Muscle layer of colon (tissue), 2 donors: Measurements from ENCODE around the gene CRIP3.

Experiments
- H3K27ac ChIP-seq: one replicate; pipeline ENCODE4 v1.7.0; 2013; ENCODE audit warnings: low read depth, mild to moderate bottlenecking, low read length, moderate library complexity
- H3K27me3 ChIP-seq, 2 donors: one replicate each; pipeline ENCODE4 v1.7.0; 2013; ENCODE audit warnings: low read length in 2 of 2, mild to moderate bottlenecking in 2 of 2; ENCODE audit not compliant: insufficient read depth in 2 of 2, control insufficient read depth in 1 of 2
- H3K36me3 ChIP-seq: one replicate; pipeline ENCODE4 v1.7.0; 2013; ENCODE audit warnings: mild to moderate bottlenecking, low read length; ENCODE audit not compliant: insufficient read depth
- H3K4me1 ChIP-seq: one replicate; pipeline ENCODE4 v1.7.0; 2013; ENCODE audit warnings: mild to moderate bottlenecking, low read length; ENCODE audit not compliant: insufficient read depth
- H3K4me3 ChIP-seq, 2 donors: one replicate each; pipeline ENCODE4 v1.7.0; 2013; ENCODE audit warnings: low read length in 2 of 2, low read depth in 1 of 2, mild to moderate bottlenecking in 1 of 2, moderate library complexity in 1 of 2
- H3K9ac ChIP-seq: one replicate; pipeline ENCODE4 v1.7.0; 2013; ENCODE audit warnings: low read length
- H3K9me3 ChIP-seq: one replicate; pipeline ENCODE4 v1.7.0; 2013; ENCODE audit warnings: mild to moderate bottlenecking, low read length
- donor health status: abdominal sarcoma.
- donor health status: Adenocarcinoma of cecum.

CRIP3 gene

GRCh38 chr6:43267619-43268354 is 40.8 kb downstream of the CRIP3 start:
- Histone ChIP-seq H3K4me1 (peaks cover 22% of the 10 kb centered on the region), H3K4me3 (no peak overlapping the region), H3K27me3 (no peaks in the 10 kb centered on the region), H3K9ac (no peak overlapping the region), H3K27ac (peak overlapping the region; percentile 66), H3K36me3 (no peaks in the 10 kb centered on the region), H3K9me3 (no peaks in the 10 kb centered on the region)

GRCh38 chr6:43265564-43265963 is 43.1 kb downstream of the CRIP3 start:
- H3K27ac ChIP-seq, result no peak overlapping the region
- H3K27me3 ChIP-seq, result no peaks in the 10 kb centered on the region
- peaks cover 22% of the 10 kb centered on the region for H3K4me1 ChIP-seq
- H3K36me3 ChIP-seq, result no peaks in the 10 kb centered on the region
- no peak overlapping the region for H3K9ac ChIP-seq
- no peaks in the 10 kb centered on the region for H3K9me3 ChIP-seq
- H3K4me3 ChIP-seq, result no peak overlapping the region

- Histone ChIP-seq H3K9me3 (no peaks in the 10 kb centered on the region), H3K27ac (no peak overlapping the region), H3K4me1 (peaks cover 18% of the 10 kb centered on the region), H3K4me3 (no peak overlapping the region), H3K27me3 (no peaks in the 10 kb centered on the region), H3K36me3 (no peaks in the 10 kb centered on the region), H3K9ac (no peak overlapping the region)
Observed at GRCh38 chr6:43264599-43265145, 44.0 kb downstream of the CRIP3 start.

GRCh38 chr6:43263314-43264178 is 45.1 kb downstream of the CRIP3 start:
- H3K4me1 ChIP-seq, result peaks cover 9% of the 10 kb centered on the region
- H3K9me3 ChIP-seq, result no peaks in the 10 kb centered on the region
- no peaks in the 10 kb centered on the region for H3K36me3 ChIP-seq
- H3K27ac ChIP-seq, result no peak overlapping the region
- H3K27me3 ChIP-seq, result peaks cover 0 to 4% of the 10 kb centered on the region in 2 donors
- H3K9ac ChIP-seq, result no peak overlapping the region
- H3K4me3 ChIP-seq, result no peak overlapping the region

GRCh38 chr6:43262780-43263313 is 45.8 kb downstream of the CRIP3 start:
- Histone ChIP-seq H3K9me3 (no peaks in the 10 kb centered on the region), H3K27ac (no peak overlapping the region), H3K27me3 (peaks cover 0 to 4% of the 10 kb centered on the region in 2 donors), H3K4me1 (peaks cover 2% of the 10 kb centered on the region), H3K36me3 (no peaks in the 10 kb centered on the region), H3K4me3 (no peak overlapping the region), H3K9ac (no peak overlapping the region)

- Histone ChIP-seq H3K9ac (no peak overlapping the region), H3K36me3 (no peaks in the 10 kb centered on the region), H3K4me3 (no peak overlapping the region), H3K4me1 (no peaks in the 10 kb centered on the region), H3K27ac (no peak overlapping the region), H3K27me3 (peaks cover 0 to 4% of the 10 kb centered on the region in 2 donors), H3K9me3 (no peaks in the 10 kb centered on the region)
Observed at GRCh38 chr6:43262000-43262779, 46.4 kb downstream of the CRIP3 start.

GRCh38 chr6:43261198-43261597 is 47.4 kb downstream of the CRIP3 start:
- H3K4me1 ChIP-seq, result no peaks in the 10 kb centered on the region
- H3K27me3 ChIP-seq, result peaks cover 0 to 4% of the 10 kb centered on the region in 2 donors
- no peaks in the 10 kb centered on the region for H3K9me3 ChIP-seq
- H3K27ac ChIP-seq, result no peak overlapping the region
- H3K9ac ChIP-seq, result no peak overlapping the region
- no peaks in the 10 kb centered on the region for H3K36me3 ChIP-seq
- H3K4me3 ChIP-seq, result no peak overlapping the region

- Histone ChIP-seq H3K9me3 (no peaks in the 10 kb centered on the region), H3K36me3 (no peaks in the 10 kb centered on the region), H3K27me3 (peaks cover 0 to 4% of the 10 kb centered on the region in 2 donors), H3K27ac (no peak overlapping the region), H3K9ac (no peak overlapping the region), H3K4me3 (no peak overlapping the region), H3K4me1 (no peaks in the 10 kb centered on the region)
Observed at GRCh38 chr6:43260791-43261190, 47.8 kb downstream of the CRIP3 start.

GRCh38 chr6:43258807-43259686 is 49.6 kb downstream of the CRIP3 start:
- Histone ChIP-seq H3K9me3 (no peaks in the 10 kb centered on the region), H3K27ac (no peak overlapping the region), H3K4me1 (no peaks in the 10 kb centered on the region), H3K4me3 (no peak overlapping the region), H3K36me3 (no peaks in the 10 kb centered on the region), H3K9ac (no peak overlapping the region), H3K27me3 (peaks cover 0 to 4% of the 10 kb centered on the region in 2 donors)

- no peaks in the 10 kb centered on the region for H3K9me3 ChIP-seq
- peaks cover 0 to 10% of the 10 kb centered on the region in 2 donors for H3K27me3 ChIP-seq
- no peaks in the 10 kb centered on the region for H3K4me1 ChIP-seq
- H3K27ac ChIP-seq, result no peak overlapping the region
- H3K9ac ChIP-seq, result no peak overlapping the region
- no peaks in the 10 kb centered on the region for H3K36me3 ChIP-seq
- no peak overlapping the region for H3K4me3 ChIP-seq
Observed at GRCh38 chr6:43258180-43258579, 50.4 kb downstream of the CRIP3 start.
